ENCODE measurements around the gene STAT1. TPM values are rescaled to one million over a fixed set of nuclear protein-coding genes. Genes with fewer than 3 reads are reported as not detected.

Gene STAT1
- total and polyA plus RNA-seq, 9 of the 15 experiments (the other 6 are each of a cell fraction or from before 2014, with no cell fraction given): 8.7 to 34.4 (median 26.8) TPM

GRCh38 chr2:191051825-191052778, 38.1 kb upstream of the STAT1 start (continued):
- no peak for TF ChIP-seq ATF6 (CRISPR knock-in tag; IDR thresholded peaks at IDR 0.05)
- peak; percentile 63 to 67 for TF ChIP-seq RAD21 (CRISPR knock-in tag; conservative IDR thresholded peaks at IDR 0.05 in 1 of 2, IDR thresholded peaks at IDR 0.05 in 1 of 2)
- TF ChIP-seq ZNF785 (CRISPR knock-in tag; IDR thresholded peaks at IDR 0.05): no peak
- TF ChIP-seq ESRRB (CRISPR knock-in tag; IDR thresholded peaks at IDR 0.05; ENCODE audit: borderline replicate concordance): no peak
- no peak for TF ChIP-seq RFX5 (IDR thresholded peaks at IDR 0.05; ENCODE audit: low read depth, low read length)
- no peak for TF ChIP-seq ZNF592 (IDR thresholded peaks at IDR 0.05)
- TF ChIP-seq POLR2AphosphoS5 (IDR thresholded peaks at IDR 0.05; ENCODE audit: control insufficient read depth, insufficient read depth, low read depth, low read length): no peak
- no peak for TF ChIP-seq SNIP1 (IDR thresholded peaks at IDR 0.05; ENCODE audit: low read depth)
- TF ChIP-seq NELFE (IDR thresholded peaks at IDR 0.05; ENCODE audit: insufficient read depth, insufficient read length): no peak
- TF ChIP-seq MTF1 (CRISPR knock-in tag; IDR thresholded peaks at IDR 0.05; ENCODE audit: borderline replicate concordance): no peak
- TF ChIP-seq BCL6 (CRISPR knock-in tag; IDR thresholded peaks at IDR 0.05): no peak
- TF ChIP-seq SMAD2 (IDR thresholded peaks at IDR 0.05; ENCODE audit: low read depth, low read length): no peak
- TF ChIP-seq BRCA1 (IDR thresholded peaks at IDR 0.05): no peak
- no peak for TF ChIP-seq BRCA1 (CRISPR knock-in tag; IDR thresholded peaks at IDR 0.05)
- no peak for TF ChIP-seq ZHX1 (conservative IDR thresholded peaks at IDR 0.05; ENCODE audit: low read length)
- TF ChIP-seq CTCF (IDR thresholded peaks at IDR 0.05 in 2 of 3, conservative IDR thresholded peaks at IDR 0.05 in 1 of 3; ENCODE audit: insufficient read depth in 2 of 3, low read depth in 1 of 3, low read length in 3 of 3): peak; percentile 42 to 72 (median 43); a peak in 4 of 6 replicates

All from K562 (cell line).